ENCODE measurements around the gene OBSCN.

The OBSCN gene

DNA sequence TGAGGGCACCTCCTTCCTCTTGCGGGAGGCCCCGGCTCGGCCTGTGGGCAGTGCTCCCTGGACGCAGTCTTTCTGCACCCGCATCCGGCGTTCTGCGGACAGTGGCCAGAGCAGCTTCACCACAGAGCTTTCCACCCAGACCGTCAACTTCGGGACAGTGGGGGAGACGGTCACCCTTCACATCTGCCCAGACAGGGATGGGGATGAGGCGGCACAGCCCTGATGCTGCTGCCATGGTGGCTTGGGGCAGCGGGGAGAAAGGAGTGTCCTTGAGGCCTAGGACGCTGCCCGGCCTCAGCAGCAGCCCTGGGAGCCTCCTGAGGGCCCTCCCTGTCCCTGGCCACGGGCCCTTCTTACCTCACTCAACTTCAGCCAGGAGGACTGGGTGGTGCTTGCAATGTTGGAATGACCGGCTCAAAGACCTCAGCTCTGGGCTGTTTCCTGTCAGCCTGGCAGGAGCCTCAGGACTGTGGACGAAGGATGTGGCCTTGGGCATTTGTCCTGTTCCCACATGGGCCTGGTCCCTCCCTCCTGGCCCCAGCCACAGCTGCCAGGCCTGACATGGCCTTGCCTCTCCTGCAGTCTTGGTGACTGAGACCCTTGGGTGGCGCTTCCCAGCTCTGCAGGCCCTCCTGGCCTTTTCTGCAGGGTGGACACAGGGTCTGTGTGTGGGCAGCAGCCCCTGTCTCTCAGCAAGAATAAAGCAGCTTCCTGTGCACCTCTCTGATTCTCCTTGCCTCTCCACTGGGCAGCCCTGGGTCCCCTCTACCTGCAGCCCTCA lies 152.9 kb downstream of the OBSCN start:
- H4K20me1 ChIP-seq (ENCODE audit: insufficient read depth, low read length), result no peaks in the 10 kb centered on the region
- H3F3A ChIP-seq (ENCODE audit: insufficient read depth, low read length), result no peaks in the 10 kb centered on the region
- TF ChIP-seq, protein P1, sequence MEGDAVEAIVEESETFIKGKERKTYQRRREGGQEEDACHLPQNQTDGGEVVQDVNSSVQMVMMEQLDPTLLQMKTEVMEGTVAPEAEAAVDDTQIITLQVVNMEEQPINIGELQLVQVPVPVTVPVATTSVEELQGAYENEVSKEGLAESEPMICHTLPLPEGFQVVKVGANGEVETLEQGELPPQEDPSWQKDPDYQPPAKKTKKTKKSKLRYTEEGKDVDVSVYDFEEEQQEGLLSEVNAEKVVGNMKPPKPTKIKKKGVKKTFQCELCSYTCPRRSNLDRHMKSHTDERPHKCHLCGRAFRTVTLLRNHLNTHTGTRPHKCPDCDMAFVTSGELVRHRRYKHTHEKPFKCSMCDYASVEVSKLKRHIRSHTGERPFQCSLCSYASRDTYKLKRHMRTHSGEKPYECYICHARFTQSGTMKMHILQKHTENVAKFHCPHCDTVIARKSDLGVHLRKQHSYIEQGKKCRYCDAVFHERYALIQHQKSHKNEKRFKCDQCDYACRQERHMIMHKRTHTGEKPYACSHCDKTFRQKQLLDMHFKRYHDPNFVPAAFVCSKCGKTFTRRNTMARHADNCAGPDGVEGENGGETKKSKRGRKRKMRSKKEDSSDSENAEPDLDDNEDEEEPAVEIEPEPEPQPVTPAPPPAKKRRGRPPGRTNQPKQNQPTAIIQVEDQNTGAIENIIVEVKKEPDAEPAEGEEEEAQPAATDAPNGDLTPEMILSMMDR (IDR thresholded peaks at IDR 0.05; ENCODE audit: low read length), result no peak
- no peaks in the 10 kb centered on the region for H3K4me1 ChIP-seq (ENCODE audit: insufficient read depth, low read length, severe bottlenecking)
- no peaks in the 10 kb centered on the region for H3K36me3 ChIP-seq (ENCODE audit: insufficient read depth, low read length)
- H3K9me3 ChIP-seq (ENCODE audit: low read length), result no peaks in the 10 kb centered on the region
- no peak overlapping the region for H3K27ac ChIP-seq (ENCODE audit: low read depth, low read length, poor library complexity, severe bottlenecking)
- H3K4me2 ChIP-seq (ENCODE audit: low read length), result no peak overlapping the region
- no peak overlapping the region for H3K4me3 ChIP-seq (ENCODE audit: low read depth, low read length, poor library complexity, severe bottlenecking)
- no peak overlapping the region for H3K9ac ChIP-seq (ENCODE audit: low read length)
- H3K27me3 ChIP-seq (ENCODE audit: insufficient read depth, low read length), result no peaks in the 10 kb centered on the region
- H3K79me2 ChIP-seq (ENCODE audit: insufficient read depth, low read length), result no peaks in the 10 kb centered on the region
- H3K9me2 ChIP-seq (ENCODE audit: low read depth, low read length), result no peaks in the 10 kb centered on the region
- no peak overlapping the region for H2AFZ ChIP-seq (ENCODE audit: low read length)

- H4K20me1 ChIP-seq (ENCODE audit: insufficient read depth, low read length), result no peaks in the 10 kb centered on the region
- no peak overlapping the region for H3K9ac ChIP-seq (ENCODE audit: low read length)
- no peaks in the 10 kb centered on the region for H3K9me3 ChIP-seq (ENCODE audit: low read length)
- H3F3A ChIP-seq (ENCODE audit: insufficient read depth, low read length), result no peaks in the 10 kb centered on the region
- H3K4me3 ChIP-seq (ENCODE audit: low read depth, low read length, poor library complexity, severe bottlenecking), result no peak overlapping the region
- H3K27me3 ChIP-seq (ENCODE audit: insufficient read depth, low read length), result no peaks in the 10 kb centered on the region
- H3K79me2 ChIP-seq (ENCODE audit: insufficient read depth, low read length), result no peaks in the 10 kb centered on the region
- H3K4me2 ChIP-seq (ENCODE audit: low read length), result no peak overlapping the region
- TF ChIP-seq, protein P1 (IDR thresholded peaks at IDR 0.05; ENCODE audit: low read length), result no peak
- H3K9me2 ChIP-seq (ENCODE audit: low read depth, low read length), result no peaks in the 10 kb centered on the region
- no peak overlapping the region for H2AFZ ChIP-seq (ENCODE audit: low read length)
- no peak overlapping the region for H3K27ac ChIP-seq (ENCODE audit: low read depth, low read length, poor library complexity, severe bottlenecking)
- H3K4me1 ChIP-seq (ENCODE audit: insufficient read depth, low read length, severe bottlenecking), result no peaks in the 10 kb centered on the region
- H3K36me3 ChIP-seq (ENCODE audit: insufficient read depth, low read length), result no peaks in the 10 kb centered on the region
Measured at GRCh38 chr1:228361314-228362140, 153.7 kb downstream of the OBSCN start.

DNA sequence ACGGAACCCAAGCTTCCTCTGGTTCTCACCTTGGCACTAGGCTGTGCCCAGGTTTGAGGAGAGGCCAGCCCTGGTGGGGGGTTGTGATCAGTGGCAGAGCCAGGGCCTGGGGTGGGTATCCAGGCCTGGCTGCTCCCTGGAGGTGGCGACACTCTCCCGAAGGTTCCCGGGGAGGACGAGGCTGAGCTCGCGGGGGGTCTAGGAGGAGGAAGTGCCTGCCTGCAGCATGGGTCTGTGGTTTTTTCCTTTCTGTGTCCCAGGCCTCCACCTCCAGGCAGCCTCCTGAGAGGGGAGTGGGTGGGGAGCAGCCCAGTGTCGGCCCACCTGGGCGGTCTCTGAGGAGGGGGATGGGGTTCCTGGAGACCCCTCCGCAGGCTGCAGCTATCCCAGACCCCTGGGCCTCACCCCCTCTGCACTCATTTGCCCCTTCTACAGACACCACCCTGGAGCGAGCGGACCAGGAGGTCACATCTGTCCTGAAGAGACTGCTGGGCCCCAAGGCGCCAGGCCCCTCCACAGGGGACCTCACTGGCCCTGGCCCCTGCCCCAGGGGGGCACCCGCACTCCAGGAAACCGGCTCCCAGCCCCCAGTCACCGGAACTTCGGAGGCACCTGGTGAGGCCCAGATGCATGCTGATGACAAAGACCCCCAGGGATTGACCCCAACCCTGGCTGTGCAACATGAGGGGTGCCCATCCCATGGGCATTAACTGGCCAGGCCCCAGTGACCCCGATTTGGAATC lies 154.5 kb downstream of the OBSCN start:
- no peak overlapping the region for H3K4me2 ChIP-seq (ENCODE audit: low read length)
- H2AFZ ChIP-seq (ENCODE audit: low read length), result no peak overlapping the region
- no peaks in the 10 kb centered on the region; the same call in 1 of the 2 replicates for H3K27me3 ChIP-seq (ENCODE audit: insufficient read depth, low read length)
- TF ChIP-seq, protein P1 (IDR thresholded peaks at IDR 0.05; ENCODE audit: low read length), result no peak
- TF ChIP-seq EZH2 (IDR thresholded peaks at IDR 0.05; ENCODE audit: borderline replicate concordance, low read length), result no peak
- no peaks in the 10 kb centered on the region for H4K20me1 ChIP-seq (ENCODE audit: insufficient read depth, low read length)
- H3K27ac ChIP-seq (ENCODE audit: low read depth, low read length, poor library complexity, severe bottlenecking), result no peak overlapping the region
- no peaks in the 10 kb centered on the region for H3K4me1 ChIP-seq (ENCODE audit: insufficient read depth, low read length, severe bottlenecking)
- H3K9ac ChIP-seq (ENCODE audit: low read length), result no peak overlapping the region
- no peak overlapping the region for H3K4me3 ChIP-seq (ENCODE audit: low read depth, low read length, poor library complexity, severe bottlenecking)
- no peaks in the 10 kb centered on the region for H3K9me3 ChIP-seq (ENCODE audit: low read length)
- H3K79me2 ChIP-seq (ENCODE audit: insufficient read depth, low read length), result no peaks in the 10 kb centered on the region
- H3F3A ChIP-seq (ENCODE audit: insufficient read depth, low read length), result no peaks in the 10 kb centered on the region
- no peaks in the 10 kb centered on the region for H3K36me3 ChIP-seq (ENCODE audit: insufficient read depth, low read length)
- H3K9me2 ChIP-seq (ENCODE audit: low read depth, low read length), result no peaks in the 10 kb centered on the region
